ENCODE measurements around the gene RELN.

The RELN gene

DNA sequence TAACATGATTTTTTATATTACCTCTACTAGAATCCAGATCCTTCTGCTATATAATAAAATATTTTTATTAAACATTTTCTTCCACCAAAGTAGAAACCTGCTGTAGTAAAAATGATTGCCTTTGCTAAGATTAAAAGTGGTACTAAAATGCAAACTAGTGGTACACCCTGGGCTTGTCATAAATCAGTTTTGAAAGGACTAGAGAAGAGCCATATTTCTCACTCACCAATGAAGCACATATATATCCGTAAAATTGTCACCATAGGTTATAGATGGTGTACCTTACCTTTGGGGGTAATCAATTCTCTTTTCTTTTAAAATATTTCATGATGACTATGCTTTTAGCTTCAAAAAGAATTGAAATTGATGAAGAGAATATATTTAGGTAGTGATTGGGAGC is 290.4 kb downstream of the RELN start:
- Histone ChIP-seq H2AFZ (ENCODE audit: low read depth, low read length) (no peak overlapping the region), H2BK15ac (ENCODE audit: low read depth, poor library complexity, severe bottlenecking) (no peak overlapping the region), H3K4me3 (ENCODE audit: insufficient read depth in 1 of 2, low read depth in 1 of 2, low read length in 2 of 2) (no peak overlapping the region), H3K9me3 (ENCODE audit: control insufficient read depth, low read length) (no peaks in the 10 kb centered on the region), H2BK5ac (ENCODE audit: low read depth, low read length, poor library complexity, severe bottlenecking) (no peak overlapping the region), H2AK5ac (ENCODE audit: low read length, severe bottlenecking) (no peak overlapping the region), H3K27ac (ENCODE audit: low read length, poor library complexity, severe bottlenecking) (no peak overlapping the region), H4K91ac (ENCODE audit: low read length) (no peak overlapping the region), H3K79me1 (replicated peaks; ENCODE audit: low read length, poor library complexity, severe bottlenecking) (no peaks in the 10 kb centered on the region), H3K27me3 (ENCODE audit: control insufficient read depth in 1 of 2, insufficient read depth in 1 of 2, low read length in 2 of 2) (no peaks in the 10 kb centered on the region), H3K4me1 (ENCODE audit: control insufficient read depth, insufficient read depth, low read depth, low read length) (no peaks in the 10 kb centered on the region), H3K4me2 (ENCODE audit: low read length, poor library complexity, severe bottlenecking) (no peak overlapping the region), H3K14ac (ENCODE audit: low read length in 2 of 2) (no peak overlapping the region), H3K4ac (ENCODE audit: low read depth in 1 of 2, low read length in 2 of 2) (no peak overlapping the region), H2BK120ac (ENCODE audit: low read depth, low read length) (no peak overlapping the region), H3K18ac (ENCODE audit: low read depth in 1 of 2, low read length in 2 of 2) (no peak overlapping the region), H4K8ac (ENCODE audit: low read length) (no peak overlapping the region), H3K9ac (ENCODE audit: low read length) (no peak overlapping the region), H2BK12ac (ENCODE audit: low read length in 2 of 2) (no peak overlapping the region), H3K36me3 (ENCODE audit: control insufficient read depth in 1 of 2, insufficient read depth in 2 of 2, low read depth in 1 of 2, low read length in 2 of 2) (no peaks in the 10 kb centered on the region), H3K23ac (ENCODE audit: low read length in 2 of 2) (no peak overlapping the region)
- DNase-seq: no peak
- no CpG with 5 or more reads among the region's 1 CpG for WGBS

GRCh38 chr7:103698064-103698463 is 291.4 kb downstream of the RELN start:
- Histone ChIP-seq H3K4me3 (ENCODE audit: insufficient read depth in 1 of 2, low read depth in 1 of 2, low read length in 2 of 2) (no peak overlapping the region), H3K27ac (ENCODE audit: low read length, poor library complexity, severe bottlenecking) (no peak overlapping the region), H3K23ac (ENCODE audit: low read length in 2 of 2) (no peak overlapping the region), H3K4ac (ENCODE audit: low read depth in 1 of 2, low read length in 2 of 2) (no peak overlapping the region), H3K9ac (ENCODE audit: low read length) (no peak overlapping the region), H2AK5ac (ENCODE audit: low read length, severe bottlenecking) (no peak overlapping the region), H2BK5ac (ENCODE audit: low read depth, low read length, poor library complexity, severe bottlenecking) (no peak overlapping the region), H3K79me1 (replicated peaks; ENCODE audit: low read length, poor library complexity, severe bottlenecking) (no peaks in the 10 kb centered on the region), H3K4me1 (ENCODE audit: control insufficient read depth, insufficient read depth, low read depth, low read length) (no peaks in the 10 kb centered on the region), H3K4me2 (ENCODE audit: low read length, poor library complexity, severe bottlenecking) (no peak overlapping the region), H2BK12ac (ENCODE audit: low read length in 2 of 2) (no peak overlapping the region), H4K91ac (ENCODE audit: low read length) (no peak overlapping the region), H2BK15ac (ENCODE audit: low read depth, poor library complexity, severe bottlenecking) (no peak overlapping the region), H3K27me3 (ENCODE audit: control insufficient read depth in 1 of 2, insufficient read depth in 1 of 2, low read length in 2 of 2) (no peaks in the 10 kb centered on the region), H2BK120ac (ENCODE audit: low read depth, low read length) (no peak overlapping the region), H3K14ac (ENCODE audit: low read length in 2 of 2) (no peak overlapping the region), H3K18ac (ENCODE audit: low read depth in 1 of 2, low read length in 2 of 2) (no peak overlapping the region), H2AFZ (ENCODE audit: low read depth, low read length) (no peak overlapping the region), H4K8ac (ENCODE audit: low read length) (no peak overlapping the region), H3K9me3 (ENCODE audit: control insufficient read depth, low read length) (no peaks in the 10 kb centered on the region), H3K36me3 (ENCODE audit: control insufficient read depth in 1 of 2, insufficient read depth in 2 of 2, low read depth in 1 of 2, low read length in 2 of 2) (no peaks in the 10 kb centered on the region)
- no peak for DNase-seq

GRCh38 chr7:103695521-103695920 is 293.9 kb downstream of the RELN start:
- no peak overlapping the region for H4K91ac ChIP-seq (ENCODE audit: low read length)
- no peaks in the 10 kb centered on the region for H3K4me1 ChIP-seq (ENCODE audit: control insufficient read depth, insufficient read depth, low read depth, low read length)
- no peak overlapping the region for H2BK120ac ChIP-seq (ENCODE audit: low read depth, low read length)
- no peaks in the 10 kb centered on the region for H3K79me1 ChIP-seq (replicated peaks; ENCODE audit: low read length, poor library complexity, severe bottlenecking)
- no peak for DNase-seq
- H3K9ac ChIP-seq (ENCODE audit: low read length): no peak overlapping the region
- H2AFZ ChIP-seq (ENCODE audit: low read depth, low read length): no peak overlapping the region
- H2BK12ac ChIP-seq (ENCODE audit: low read length in 2 of 2): no peak overlapping the region
- 100% methylated on average over 1 of the region's 4 CpGs for WGBS
- no peak overlapping the region for H3K18ac ChIP-seq (ENCODE audit: low read depth in 1 of 2, low read length in 2 of 2)
- no peak overlapping the region for H2BK15ac ChIP-seq (ENCODE audit: low read depth, poor library complexity, severe bottlenecking)
- H3K4ac ChIP-seq (ENCODE audit: low read depth in 1 of 2, low read length in 2 of 2): no peak overlapping the region
- no peak overlapping the region for H3K23ac ChIP-seq (ENCODE audit: low read length in 2 of 2)
- no peak overlapping the region for H3K4me2 ChIP-seq (ENCODE audit: low read length, poor library complexity, severe bottlenecking)
- no peak overlapping the region for H4K8ac ChIP-seq (ENCODE audit: low read length)
- H2BK5ac ChIP-seq (ENCODE audit: low read depth, low read length, poor library complexity, severe bottlenecking): no peak overlapping the region
- H3K27me3 ChIP-seq (ENCODE audit: control insufficient read depth in 1 of 2, insufficient read depth in 1 of 2, low read length in 2 of 2): no peaks in the 10 kb centered on the region
- no peak overlapping the region for H3K27ac ChIP-seq (ENCODE audit: low read length, poor library complexity, severe bottlenecking)
- no peaks in the 10 kb centered on the region for H3K9me3 ChIP-seq (ENCODE audit: control insufficient read depth, low read length)
- no peak overlapping the region for H3K14ac ChIP-seq (ENCODE audit: low read length in 2 of 2)
- no peak overlapping the region for H3K4me3 ChIP-seq (ENCODE audit: insufficient read depth in 1 of 2, low read depth in 1 of 2, low read length in 2 of 2)
- H3K36me3 ChIP-seq (ENCODE audit: control insufficient read depth in 1 of 2, insufficient read depth in 2 of 2, low read depth in 1 of 2, low read length in 2 of 2): no peaks in the 10 kb centered on the region
- H2AK5ac ChIP-seq (ENCODE audit: low read length, severe bottlenecking): no peak overlapping the region

- no peak overlapping the region for H2BK5ac ChIP-seq (ENCODE audit: low read depth, low read length, poor library complexity, severe bottlenecking)
- no peaks in the 10 kb centered on the region for H3K9me3 ChIP-seq (ENCODE audit: control insufficient read depth, low read length)
- H3K4ac ChIP-seq (ENCODE audit: low read depth in 1 of 2, low read length in 2 of 2): no peak overlapping the region
- H3K23ac ChIP-seq (ENCODE audit: low read length in 2 of 2): no peak overlapping the region
- H2BK15ac ChIP-seq (ENCODE audit: low read depth, poor library complexity, severe bottlenecking): no peak overlapping the region
- H3K27ac ChIP-seq (ENCODE audit: low read length, poor library complexity, severe bottlenecking): no peak overlapping the region
- no peaks in the 10 kb centered on the region for H3K27me3 ChIP-seq (ENCODE audit: control insufficient read depth in 1 of 2, insufficient read depth in 1 of 2, low read length in 2 of 2)
- H2BK12ac ChIP-seq (ENCODE audit: low read length in 2 of 2): no peak overlapping the region
- H3K4me2 ChIP-seq (ENCODE audit: low read length, poor library complexity, severe bottlenecking): no peak overlapping the region
- no peak overlapping the region for H3K18ac ChIP-seq (ENCODE audit: low read depth in 1 of 2, low read length in 2 of 2)
- H2BK120ac ChIP-seq (ENCODE audit: low read depth, low read length): no peak overlapping the region
- peaks cover 2% of the 10 kb centered on the region for H3K4me1 ChIP-seq (ENCODE audit: control insufficient read depth, insufficient read depth, low read depth, low read length)
- 70% methylated on average over 3 of the region's 4 CpGs for WGBS
- no peak overlapping the region for H2AFZ ChIP-seq (ENCODE audit: low read depth, low read length)
- no peak overlapping the region for H3K4me3 ChIP-seq (ENCODE audit: insufficient read depth in 1 of 2, low read depth in 1 of 2, low read length in 2 of 2)
- no peaks in the 10 kb centered on the region for H3K79me1 ChIP-seq (replicated peaks; ENCODE audit: low read length, poor library complexity, severe bottlenecking)
- H3K9ac ChIP-seq (ENCODE audit: low read length): no peak overlapping the region
- no peak overlapping the region for H4K91ac ChIP-seq (ENCODE audit: low read length)
- no peaks in the 10 kb centered on the region for H3K36me3 ChIP-seq (ENCODE audit: control insufficient read depth in 1 of 2, insufficient read depth in 2 of 2, low read depth in 1 of 2, low read length in 2 of 2)
- H2AK5ac ChIP-seq (ENCODE audit: low read length, severe bottlenecking): no peak overlapping the region
- no peak overlapping the region for H3K14ac ChIP-seq (ENCODE audit: low read length in 2 of 2)
- H4K8ac ChIP-seq (ENCODE audit: low read length): no peak overlapping the region
- no peak for DNase-seq
Measured at GRCh38 chr7:103694304-103694703, 295.2 kb downstream of the RELN start.

All from mesenchymal stem cell (in vitro differentiated cells and primary cell).